Measurements from ENCODE around the gene IMMP2L. TPM values are rescaled to one million over a fixed set of nuclear protein-coding genes. Genes with fewer than 3 reads are reported as not detected.
"Not testable (repeated sequence)": the region's sequence is repeated elsewhere in the genome, so short reads cannot be mapped to it uniquely, and the experiment has no call there.

Gene IMMP2L
- total RNA-seq, 4 donors from 2014 or later = 23.8 to 30.0 (median 27.7) TPM

DNA sequence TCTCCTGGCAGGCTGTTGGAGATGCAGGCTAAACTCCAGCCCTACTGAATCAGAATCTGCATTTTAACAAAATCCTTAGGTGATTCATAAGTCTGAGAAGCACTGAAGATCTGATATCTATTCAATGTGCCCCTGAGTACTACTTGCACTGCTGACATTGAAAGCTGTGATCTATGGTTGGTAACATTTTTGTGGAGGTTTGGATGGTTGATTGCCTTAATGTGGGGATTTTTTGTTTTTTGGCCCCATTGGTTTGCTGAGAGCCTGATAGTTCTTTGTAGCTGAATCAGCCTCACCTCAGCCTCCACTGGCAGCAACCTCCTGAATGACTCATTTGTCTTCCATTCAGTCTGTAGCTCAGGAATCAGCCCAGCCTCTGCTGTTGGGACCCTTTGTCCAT, 486.1 kb downstream of the IMMP2L start:
- Histone ChIP-seq H3K27ac (no peak overlapping the region), H3K9me3 (no peaks in the 10 kb centered on the region), H3K27me3 (no peaks in the 10 kb centered on the region), H3K36me3 (no peaks in the 10 kb centered on the region), H3K4me1 (peaks cover under 1 to 4% of the 10 kb centered on the region in 2 donors), H3K4me3 (replicated peaks in 1 of 3) (no peak overlapping the region)
- intact Hi-C loops (cut with DNase I) = no loop called here
- DNase-seq = no peak
- no peak for TF ChIP-seq POLR2A (IDR thresholded peaks at IDR 0.05)
- TF ChIP-seq, protein P1, sequence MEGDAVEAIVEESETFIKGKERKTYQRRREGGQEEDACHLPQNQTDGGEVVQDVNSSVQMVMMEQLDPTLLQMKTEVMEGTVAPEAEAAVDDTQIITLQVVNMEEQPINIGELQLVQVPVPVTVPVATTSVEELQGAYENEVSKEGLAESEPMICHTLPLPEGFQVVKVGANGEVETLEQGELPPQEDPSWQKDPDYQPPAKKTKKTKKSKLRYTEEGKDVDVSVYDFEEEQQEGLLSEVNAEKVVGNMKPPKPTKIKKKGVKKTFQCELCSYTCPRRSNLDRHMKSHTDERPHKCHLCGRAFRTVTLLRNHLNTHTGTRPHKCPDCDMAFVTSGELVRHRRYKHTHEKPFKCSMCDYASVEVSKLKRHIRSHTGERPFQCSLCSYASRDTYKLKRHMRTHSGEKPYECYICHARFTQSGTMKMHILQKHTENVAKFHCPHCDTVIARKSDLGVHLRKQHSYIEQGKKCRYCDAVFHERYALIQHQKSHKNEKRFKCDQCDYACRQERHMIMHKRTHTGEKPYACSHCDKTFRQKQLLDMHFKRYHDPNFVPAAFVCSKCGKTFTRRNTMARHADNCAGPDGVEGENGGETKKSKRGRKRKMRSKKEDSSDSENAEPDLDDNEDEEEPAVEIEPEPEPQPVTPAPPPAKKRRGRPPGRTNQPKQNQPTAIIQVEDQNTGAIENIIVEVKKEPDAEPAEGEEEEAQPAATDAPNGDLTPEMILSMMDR (IDR thresholded peaks at IDR 0.05) = no peak

DNA sequence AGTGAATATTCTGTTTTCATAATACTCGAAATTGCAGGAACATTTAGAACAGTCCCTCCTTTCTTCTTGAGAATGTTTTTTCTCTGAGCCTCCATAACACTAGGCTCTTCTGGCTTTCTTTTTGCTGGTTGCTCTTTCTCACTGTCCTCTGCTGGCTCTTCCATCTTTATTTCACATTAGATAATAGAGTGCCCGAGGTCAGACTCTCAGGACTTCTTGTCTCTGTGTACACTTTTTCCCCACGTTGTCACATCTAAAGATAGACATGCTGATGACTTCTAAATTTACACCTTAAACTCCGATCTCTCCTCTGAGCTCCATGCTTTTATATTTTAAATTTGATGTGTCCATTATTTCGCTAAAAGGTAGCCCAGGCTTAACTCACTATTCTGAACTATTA, 486.8 kb downstream of the IMMP2L start:
- Histone ChIP-seq H3K4me1 (no peaks in the 10 kb centered on the region), H3K4me3 (replicated peaks in 1 of 3) (no peak overlapping the region), H3K27me3 (no peaks in the 10 kb centered on the region), H3K36me3 (no peaks in the 10 kb centered on the region), H3K9me3 (no peaks in the 10 kb centered on the region), H3K27ac (no peak overlapping the region)
- DNase-seq = no peak
- intact Hi-C loops (cut with DNase I) = no loop called here
- 94% methylated on average over 5 of the region's 5 CpGs for WGBS, 2 donors
- TF ChIP-seq POLR2A (IDR thresholded peaks at IDR 0.05) = no peak
- TF ChIP-seq, protein P1 (IDR thresholded peaks at IDR 0.05) = no peak

DNA sequence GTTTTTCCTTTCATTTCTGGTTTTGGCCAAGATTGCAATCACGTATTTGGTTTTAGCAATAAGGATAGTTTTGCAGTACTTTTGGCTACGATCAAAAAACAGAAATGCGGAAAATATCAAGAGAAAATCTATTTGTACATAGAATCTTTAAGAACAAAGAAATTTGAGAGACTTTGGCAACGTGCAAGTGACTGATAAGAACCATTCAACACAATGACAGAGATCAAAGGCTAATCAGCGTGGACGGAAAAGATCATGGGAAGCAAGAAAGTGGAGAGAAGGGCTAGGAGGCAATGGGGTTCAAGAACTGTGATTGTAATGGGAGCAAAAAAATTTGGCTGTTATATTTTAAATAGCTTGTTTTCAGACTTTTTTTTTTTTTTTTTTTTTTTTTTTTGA, 487.5 kb downstream of the IMMP2L start:
- 75 to 87% methylated on average over 6 of the region's 6 CpGs for WGBS, 2 donors
- no peak for TF ChIP-seq POLR2A (IDR thresholded peaks at IDR 0.05)
- TF ChIP-seq, protein P1 (IDR thresholded peaks at IDR 0.05) = no peak

DNA sequence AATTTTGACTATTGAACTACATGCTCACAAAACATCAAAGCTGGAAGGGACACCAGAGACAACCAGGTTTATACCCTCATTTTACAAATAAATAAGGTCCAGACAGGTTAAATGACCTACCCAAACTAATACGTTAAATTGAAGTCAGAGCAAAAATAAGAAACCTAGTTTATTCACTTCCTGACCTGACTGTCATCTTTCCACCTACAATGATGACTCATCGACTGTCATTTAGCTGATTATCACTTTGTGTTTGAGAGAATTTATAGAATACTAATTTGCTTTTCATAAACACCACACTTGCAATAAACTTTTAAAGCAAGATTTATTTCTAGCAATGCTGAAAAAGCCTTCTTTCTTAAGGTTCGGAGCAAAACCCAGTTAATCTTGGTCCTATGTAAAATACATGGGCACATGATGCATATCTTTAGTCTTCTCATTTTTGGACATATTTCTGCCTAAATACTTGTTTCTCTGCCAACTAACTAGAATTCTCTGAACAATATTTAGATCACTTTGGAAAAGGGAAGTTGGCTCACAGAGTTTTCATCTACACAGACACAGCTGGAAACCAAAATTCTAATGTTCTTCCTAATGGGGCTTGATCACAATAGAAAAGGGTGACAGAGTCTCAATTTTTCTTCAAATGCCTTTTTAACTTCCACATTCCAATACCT, 488.1 kb downstream of the IMMP2L start:
- TF ChIP-seq POLR2A (IDR thresholded peaks at IDR 0.05) = no peak
- TF ChIP-seq, protein P1 (IDR thresholded peaks at IDR 0.05) = no peak
- no peak for DNase-seq
- H3K4me1 ChIP-seq = no peaks in the 10 kb centered on the region
- H3K27me3 ChIP-seq = no peaks in the 10 kb centered on the region
- no peaks in the 10 kb centered on the region for H3K36me3 ChIP-seq
- no peak overlapping the region for H3K4me3 ChIP-seq (replicated peaks in 1 of 3)
- H3K27ac ChIP-seq = no peak overlapping the region
- 75 to 81% methylated on average over 3 of the region's 3 CpGs for WGBS, 2 donors
- H3K9me3 ChIP-seq = no peaks in the 10 kb centered on the region
- intact Hi-C loops (cut with DNase I) = no loop called here

More for the DNA sequence above, 487.5 kb downstream of the IMMP2L start:
- no peak for DNase-seq
- intact Hi-C loops (cut with DNase I) = no loop called here
- H3K27ac ChIP-seq = no peak overlapping the region
- no peaks in the 10 kb centered on the region for H3K36me3 ChIP-seq
- no peaks in the 10 kb centered on the region for H3K27me3 ChIP-seq
- H3K9me3 ChIP-seq = no peaks in the 10 kb centered on the region
- no peaks in the 10 kb centered on the region for H3K4me1 ChIP-seq
- H3K4me3 ChIP-seq (replicated peaks in 1 of 3) = no peak overlapping the region

DNA sequence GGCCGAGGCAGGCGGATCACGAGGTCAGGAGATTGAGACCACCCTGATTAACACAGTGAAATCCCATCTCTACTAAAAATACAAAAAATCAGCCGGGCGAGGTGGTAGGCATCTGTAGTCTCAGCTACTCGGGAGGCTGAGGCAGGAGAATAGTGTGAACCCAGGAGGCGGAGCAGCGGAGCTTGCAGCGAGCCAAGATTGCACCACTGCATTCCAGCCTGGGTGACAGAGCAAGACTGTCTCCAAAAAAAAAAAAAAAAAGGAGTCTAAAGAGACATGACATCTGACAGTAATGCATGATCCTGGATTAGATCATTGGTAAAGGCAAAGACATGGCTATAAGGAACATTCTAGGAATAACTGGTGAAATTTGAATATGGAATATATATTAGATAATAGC, 489.6 kb downstream of the IMMP2L start:
- DNase-seq; intact Hi-C loops (cut with DNase I); H3K9me3 ChIP-seq; H3K27ac ChIP-seq; H3K4me3 ChIP-seq (replicated peaks in 1 of 3); H3K27me3 ChIP-seq; H3K4me1 ChIP-seq; H3K36me3 ChIP-seq: not testable (repeated sequence)
- 95 to 97% methylated on average over 9 of the region's 9 CpGs for WGBS, 2 donors

Measured in thyroid gland (tissue), 4 donors.